Measurements from ENCODE around the gene DNAI2.

The DNAI2 gene

GRCh38 chr17:74237321-74237720 is 36.7 kb upstream of the DNAI2 start:
- no peak for TF ChIP-seq CTCF (IDR thresholded peaks at IDR 0.05; ENCODE audit: control extremely low read depth, extremely low read depth, low read depth, missing control alignments)
- ChIA-PET POLR2A (interaction anchor here (0.6 kb wide), 1 partner anchor 1027 kb away, joined by 3 read pairs; no protein-coding TSS in a partner anchor), CTCF (interaction anchor here (0.6 to 1.5 kb wide), 3 partner anchors 12 to 116 kb away, joined by 3 read pairs; no protein-coding TSS in a partner anchor)
- DNase-seq (ENCODE audit: extremely low spot score), result no peak

- TF ChIP-seq CTCF (IDR thresholded peaks at IDR 0.05; ENCODE audit: control extremely low read depth, extremely low read depth, low read depth, missing control alignments), result no peak
- POLR2A ChIA-PET, result no interaction called here
- DNase-seq (ENCODE audit: extremely low spot score), result no peak
- CTCF ChIA-PET, result interaction anchor here (1.0 to 1.5 kb wide), 2 partner anchors 10 to 16 kb away, joined by 3 read pairs; no protein-coding TSS in a partner anchor
Measured at GRCh38 chr17:74239172-74239571, 34.9 kb upstream of the DNAI2 start.

GRCh38 chr17:74240618-74241205 is 33.3 kb upstream of the DNAI2 start:
- no peak for TF ChIP-seq CTCF (IDR thresholded peaks at IDR 0.05; ENCODE audit: control extremely low read depth, extremely low read depth, low read depth, missing control alignments)
- DNase-seq (ENCODE audit: extremely low spot score), result no peak
- CTCF ChIA-PET, result interaction anchor here (1.2 to 1.5 kb wide), 2 partner anchors 9 kb away, joined by 3 to 4 read pairs; no protein-coding TSS in a partner anchor
- POLR2A ChIA-PET, result no interaction called here

- TF ChIP-seq CTCF (IDR thresholded peaks at IDR 0.05; ENCODE audit: control extremely low read depth, extremely low read depth, low read depth, missing control alignments), result no peak
- ChIA-PET POLR2A (no interaction called here), CTCF (interaction anchor here (1.2 kb wide), 1 partner anchor 10 kb away, joined by 4 read pairs; no protein-coding TSS in a partner anchor)
- DNase-seq (ENCODE audit: extremely low spot score), result no peak
Measured at GRCh38 chr17:74241431-74241830, 32.6 kb upstream of the DNAI2 start.

GRCh38 chr17:74241847-74242246 is 32.2 kb upstream of the DNAI2 start:
- no peak for DNase-seq (ENCODE audit: extremely low spot score)
- POLR2A ChIA-PET, result no interaction called here
- CTCF ChIA-PET, result no interaction called here
- TF ChIP-seq CTCF (IDR thresholded peaks at IDR 0.05; ENCODE audit: control extremely low read depth, extremely low read depth, low read depth, missing control alignments), result no peak

- CTCF ChIA-PET, result interaction anchor here (1.1 to 1.2 kb wide), 2 partner anchors 9 to 17 kb away, joined by 4 to 5 read pairs; no protein-coding TSS in a partner anchor
Measured at GRCh38 chr17:74243013-74243755, 30.9 kb upstream of the DNAI2 start.

More at GRCh38 chr17:74243013-74243755, 30.9 kb upstream of the DNAI2 start:
- no peak for DNase-seq (ENCODE audit: extremely low spot score)
- POLR2A ChIA-PET, result no interaction called here
- TF ChIP-seq CTCF (IDR thresholded peaks at IDR 0.05; ENCODE audit: control extremely low read depth, extremely low read depth, low read depth, missing control alignments), result no peak
